ENCODE results near the gene TAF8.
A peak's percentile ranks its signal among the peaks of the same experiment; 100 is the strongest.

Gene TAF8

DNA sequence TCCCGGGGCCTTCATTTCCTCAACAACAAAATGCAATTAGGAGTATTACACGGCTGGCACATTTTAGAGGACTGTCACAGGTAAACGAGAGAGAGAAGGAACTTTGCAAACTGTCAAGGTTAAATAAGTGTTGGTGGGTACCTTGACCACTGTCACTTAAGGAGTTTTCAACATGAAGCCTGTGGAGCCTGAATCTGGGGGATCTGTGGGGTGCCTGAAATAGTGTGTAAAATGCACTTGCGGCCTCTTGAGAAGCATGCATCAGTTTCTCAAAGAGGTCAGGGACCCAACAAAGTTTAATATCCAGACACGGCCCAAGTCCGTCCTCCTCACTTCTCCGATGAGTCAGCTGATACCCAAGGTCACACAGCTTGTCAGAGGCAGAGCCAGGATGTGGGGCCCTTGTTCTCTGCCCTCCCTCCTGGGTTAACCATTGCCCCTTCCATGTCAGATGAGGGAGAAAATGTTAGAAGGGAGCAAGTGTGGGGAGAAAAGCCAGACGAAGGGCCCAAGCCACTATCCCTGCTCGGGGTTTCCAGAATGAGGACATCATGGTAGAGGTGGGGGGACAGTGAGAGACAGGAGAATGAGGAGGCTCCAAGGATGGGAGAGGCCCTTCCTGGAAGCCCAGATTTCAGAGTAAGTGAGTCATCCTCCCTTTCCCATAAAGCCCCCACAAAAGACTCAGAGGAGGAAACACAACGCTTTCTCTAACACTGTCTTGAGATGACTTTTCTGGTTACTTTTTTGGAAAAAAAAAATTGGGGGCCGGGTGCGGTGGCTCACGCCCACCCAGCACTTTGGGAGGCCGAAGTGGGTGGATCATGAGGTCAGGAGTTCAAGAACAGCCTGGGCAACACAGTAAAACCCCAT is 49.9 kb downstream of the TAF8 start:
- DNase-seq (ENCODE audit: low read depth), result no peak

DNA sequence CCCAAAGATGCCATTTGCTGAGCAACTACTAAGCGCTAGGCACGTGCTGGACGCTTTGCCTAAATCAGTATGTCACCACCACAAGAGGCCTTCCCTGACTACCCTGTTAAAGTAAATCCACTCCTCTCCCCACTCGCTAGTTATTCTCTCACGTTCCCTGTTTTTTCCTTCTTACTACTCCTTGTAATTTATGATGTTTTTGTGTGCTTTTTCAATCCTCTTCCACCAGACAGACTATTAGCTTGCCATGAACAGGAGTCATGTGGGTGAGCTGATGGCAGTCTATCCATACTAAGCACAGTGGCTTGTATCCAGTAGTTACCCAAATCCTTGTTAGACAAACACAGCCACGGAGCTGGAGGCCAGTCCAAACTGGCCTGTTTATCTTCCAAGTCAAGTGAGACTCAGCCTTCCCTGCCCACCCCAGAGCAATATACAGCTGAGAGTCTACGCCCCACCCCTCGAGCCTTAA is 50.9 kb downstream of the TAF8 start:
- DNase-seq (ENCODE audit: low read depth), result no peak

GRCh38 chr6:42103216-42103615 is 52.9 kb downstream of the TAF8 start:
- no peak for DNase-seq (ENCODE audit: low read depth)

DNA sequence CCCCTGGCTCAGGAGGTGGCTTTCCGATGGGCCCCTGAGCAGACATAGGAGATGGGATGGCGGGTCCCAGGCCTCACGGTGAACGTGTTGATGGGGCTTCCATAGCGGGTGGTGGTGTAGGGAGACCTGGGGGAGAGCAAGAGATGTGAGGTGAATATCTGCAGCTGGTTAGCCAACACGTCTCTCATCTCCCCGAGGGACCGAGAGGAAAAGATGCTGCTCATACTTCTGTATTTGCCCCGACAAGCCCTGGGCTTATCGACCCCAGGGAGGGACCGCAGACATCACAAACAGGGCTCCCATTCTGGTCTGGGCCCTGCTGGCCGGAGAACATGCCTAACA is 53.4 kb downstream of the TAF8 start:
- DNase-seq (ENCODE audit: low read depth), result no peak

- peak; percentile 53 for DNase-seq (ENCODE audit: low read depth)
Measured at GRCh38 chr6:42104095-42104803, 53.9 kb downstream of the TAF8 start.

DNA sequence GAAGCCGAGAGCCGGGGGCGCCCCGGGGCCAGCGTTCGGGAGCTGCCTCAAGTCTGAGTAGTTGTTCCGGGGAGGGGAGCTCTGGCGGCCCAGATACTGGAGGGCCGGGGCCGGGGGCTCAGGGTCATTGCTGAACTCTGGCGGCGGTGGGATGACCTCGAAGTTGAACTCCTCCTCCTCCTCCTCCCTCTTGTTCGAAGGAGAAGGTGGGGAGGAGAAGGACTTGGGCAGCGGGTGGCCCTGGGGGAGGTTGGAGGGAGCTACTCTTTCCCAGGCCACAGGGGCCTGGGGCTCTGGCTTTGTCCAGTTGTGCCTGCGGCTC is 54.4 kb downstream of the TAF8 start:
- no peak for DNase-seq (ENCODE audit: low read depth)

DNA sequence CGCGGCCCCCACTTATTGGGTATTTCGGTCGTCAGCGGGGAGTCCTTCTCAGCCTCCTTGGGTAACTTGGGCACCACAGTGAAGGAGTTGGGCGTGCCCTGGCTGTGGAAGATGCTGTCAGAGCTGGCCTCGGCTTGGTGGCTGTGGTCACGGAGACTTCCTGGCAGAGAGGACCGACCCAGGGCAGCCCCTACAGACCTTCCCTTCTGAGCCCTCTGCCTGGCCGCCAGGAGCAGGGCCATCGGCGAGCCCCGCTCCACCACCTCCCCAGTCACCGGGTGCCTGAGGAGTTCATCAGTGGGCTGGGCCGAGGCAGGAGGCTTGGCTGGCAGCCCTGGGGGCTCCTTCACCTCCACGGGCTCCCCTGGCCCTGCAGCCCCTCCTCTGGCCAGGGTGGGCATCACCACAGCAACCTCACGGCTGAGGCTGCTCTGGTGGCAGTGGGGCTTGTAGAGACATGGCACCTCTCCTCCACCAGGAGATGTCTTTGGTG is 54.9 kb downstream of the TAF8 start:
- DNase-seq (ENCODE audit: low read depth), result no peak

- DNase-seq (ENCODE audit: low read depth), result no peak
Measured at GRCh38 chr6:42105709-42106108, 55.4 kb downstream of the TAF8 start.

- no peak for DNase-seq (ENCODE audit: low read depth)
Measured at GRCh38 chr6:42106112-42107023, 56.0 kb downstream of the TAF8 start.

GRCh38 chr6:42108071-42108470 is 57.7 kb downstream of the TAF8 start:
- no peak for DNase-seq (ENCODE audit: low read depth)

DNA sequence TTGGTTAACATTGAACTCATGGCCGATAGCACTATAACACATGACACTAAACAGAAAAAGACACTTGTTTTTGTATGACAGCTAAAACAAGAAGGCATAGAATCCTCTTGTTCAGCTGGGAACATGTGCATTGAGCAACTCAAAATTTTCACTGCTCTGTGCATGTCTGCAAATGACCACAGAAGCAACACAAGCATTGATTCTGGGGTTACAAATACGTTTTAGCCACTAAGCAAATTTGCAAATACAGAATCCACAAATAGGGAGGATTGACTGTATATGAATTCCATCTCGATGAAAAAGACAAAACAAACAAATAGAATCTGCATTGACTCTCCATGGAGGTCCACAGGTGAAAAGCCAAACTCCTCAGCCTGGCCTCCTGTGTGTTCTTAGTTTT is 60.4 kb downstream of the TAF8 start:
- no peak for DNase-seq (ENCODE audit: low read depth)

DNA sequence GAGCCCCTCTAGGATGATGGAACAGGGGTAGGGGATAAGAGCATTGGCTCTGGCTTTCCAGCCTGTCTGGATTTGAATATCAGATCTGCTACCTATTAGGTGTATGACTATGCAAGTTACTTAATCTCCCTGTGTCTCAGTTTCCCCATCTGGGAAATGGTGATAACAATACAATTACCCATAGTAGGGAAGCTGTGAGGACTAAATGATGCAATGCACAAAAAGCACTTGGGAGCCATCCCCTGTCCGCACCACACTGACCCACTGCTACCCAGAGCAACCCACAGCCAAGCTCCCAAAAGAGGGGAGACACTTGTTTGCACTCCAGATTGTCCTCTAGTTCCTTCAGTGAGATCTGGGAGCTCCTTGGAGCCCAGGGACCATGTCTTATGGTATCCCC is 62.0 kb downstream of the TAF8 start:
- DNase-seq (ENCODE audit: low read depth), result no peak

DNA sequence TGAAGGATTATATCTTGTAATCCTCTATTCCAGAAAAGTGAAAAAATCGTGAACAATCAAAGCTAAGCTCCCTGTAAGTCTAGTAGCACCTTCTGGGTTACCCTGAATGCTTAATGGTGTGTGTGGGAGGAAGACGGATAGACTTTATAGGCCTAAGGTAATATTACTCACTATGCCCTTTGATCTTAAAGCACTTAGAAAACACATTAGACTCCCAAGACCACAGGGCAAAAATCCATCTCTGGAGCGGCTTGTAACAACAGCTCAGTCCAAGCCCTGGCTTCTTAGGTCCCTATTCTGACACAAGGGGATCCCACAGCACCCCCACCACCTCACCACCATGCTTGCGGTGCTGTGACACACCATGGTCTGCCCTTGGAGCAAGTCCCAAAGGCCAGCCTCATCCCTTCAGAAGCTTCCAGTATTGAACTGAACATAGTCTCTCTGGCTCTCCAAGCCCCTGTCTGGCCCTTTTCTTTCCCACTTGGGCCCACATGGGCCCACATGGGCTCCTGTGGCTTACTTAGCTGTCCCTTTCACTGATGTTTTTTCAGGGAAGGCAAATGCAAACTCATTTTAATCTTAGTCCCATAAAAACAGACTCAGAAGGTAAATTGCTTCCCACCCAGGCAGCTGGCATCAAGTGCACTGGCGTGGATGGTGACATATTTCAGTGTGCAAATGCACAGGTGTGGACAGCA is 63.8 kb downstream of the TAF8 start:
- no peak for DNase-seq (ENCODE audit: low read depth)

DNA sequence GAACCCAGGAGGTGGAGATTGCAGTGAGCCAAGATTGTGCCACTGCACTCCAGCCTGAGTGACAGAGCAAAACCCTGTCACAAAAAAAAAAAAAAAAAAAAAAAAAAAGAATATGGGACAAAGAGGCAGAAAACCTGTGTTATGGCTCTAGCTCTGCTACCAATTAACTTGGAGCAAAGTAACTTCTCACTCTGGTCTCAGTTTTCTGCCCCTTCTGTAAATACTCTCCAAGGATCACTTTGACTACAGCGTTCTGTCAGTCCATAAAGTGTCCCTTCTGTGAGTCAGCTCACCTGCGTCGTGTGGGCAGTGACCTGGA is 67.5 kb downstream of the TAF8 start:
- DNase-seq (ENCODE audit: low read depth), result no peak

GRCh38 chr6:42118162-42119001 is 68.1 kb downstream of the TAF8 start:
- DNase-seq (ENCODE audit: low read depth), result no peak

DNA sequence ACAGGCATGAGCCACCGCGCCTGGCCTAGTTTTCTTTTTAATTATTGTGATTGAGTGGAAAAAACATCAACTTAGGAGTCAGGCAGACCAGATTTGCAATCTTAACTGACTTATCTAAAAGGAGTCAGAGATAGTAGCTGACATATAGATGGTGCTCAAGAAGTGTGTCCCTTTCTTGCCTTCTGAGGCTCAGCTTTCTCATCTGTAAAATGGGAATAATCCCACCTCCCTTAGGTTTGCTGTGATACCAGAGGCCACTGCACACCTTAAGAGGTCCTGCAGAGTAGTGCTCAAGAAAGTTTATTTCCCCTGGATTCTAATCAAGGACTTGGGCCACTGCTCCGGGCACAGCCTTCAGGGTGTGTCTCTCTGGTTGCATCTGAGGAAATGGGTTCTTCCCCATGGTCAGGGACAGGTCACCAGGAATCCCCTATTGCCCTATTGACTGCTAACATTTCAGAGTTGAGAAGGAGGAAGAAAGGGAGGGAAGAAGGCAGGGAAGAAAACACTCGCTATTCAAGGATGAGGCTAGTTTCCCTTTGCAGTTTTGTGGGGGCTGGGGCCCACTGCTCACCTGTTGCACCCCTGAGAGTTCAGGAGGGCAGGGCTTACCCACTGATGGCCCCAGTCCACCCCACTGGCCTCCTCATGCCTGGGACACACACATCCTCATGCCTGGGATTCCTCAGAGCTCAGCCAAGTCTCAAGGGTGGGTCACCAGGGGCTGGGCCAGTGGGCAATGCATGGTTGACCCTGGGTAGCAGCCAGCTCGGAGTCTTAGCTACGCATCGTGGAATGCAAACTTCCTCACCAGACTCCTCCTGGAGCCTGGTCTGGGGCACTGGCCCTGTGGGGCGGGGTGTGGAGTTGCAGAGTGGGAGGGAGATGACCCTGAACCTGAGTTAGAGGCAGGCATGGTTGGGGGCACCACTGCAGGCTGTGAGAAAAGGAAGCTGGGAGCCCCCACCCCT is 70.9 kb downstream of the TAF8 start:
- DNase-seq (ENCODE audit: low read depth), result no peak

- no peak for DNase-seq (ENCODE audit: low read depth)
Measured at GRCh38 chr6:42123379-42124103, 73.2 kb downstream of the TAF8 start.

GRCh38 chr6:42124223-42124836 is 74.0 kb downstream of the TAF8 start:
- DNase-seq (ENCODE audit: low read depth), result no peak

GRCh38 chr6:42125231-42125630 is 74.9 kb downstream of the TAF8 start:
- DNase-seq (ENCODE audit: low read depth), result no peak
